ENCODE measurements around the gene CHRDL1.
A peak's percentile ranks its signal among the peaks of the same experiment; 100 is the strongest.
"Not testable (repeated sequence)": the region's sequence is repeated elsewhere in the genome, so short reads cannot be mapped to it uniquely, and the experiment has no call there.

Gene CHRDL1

DNA sequence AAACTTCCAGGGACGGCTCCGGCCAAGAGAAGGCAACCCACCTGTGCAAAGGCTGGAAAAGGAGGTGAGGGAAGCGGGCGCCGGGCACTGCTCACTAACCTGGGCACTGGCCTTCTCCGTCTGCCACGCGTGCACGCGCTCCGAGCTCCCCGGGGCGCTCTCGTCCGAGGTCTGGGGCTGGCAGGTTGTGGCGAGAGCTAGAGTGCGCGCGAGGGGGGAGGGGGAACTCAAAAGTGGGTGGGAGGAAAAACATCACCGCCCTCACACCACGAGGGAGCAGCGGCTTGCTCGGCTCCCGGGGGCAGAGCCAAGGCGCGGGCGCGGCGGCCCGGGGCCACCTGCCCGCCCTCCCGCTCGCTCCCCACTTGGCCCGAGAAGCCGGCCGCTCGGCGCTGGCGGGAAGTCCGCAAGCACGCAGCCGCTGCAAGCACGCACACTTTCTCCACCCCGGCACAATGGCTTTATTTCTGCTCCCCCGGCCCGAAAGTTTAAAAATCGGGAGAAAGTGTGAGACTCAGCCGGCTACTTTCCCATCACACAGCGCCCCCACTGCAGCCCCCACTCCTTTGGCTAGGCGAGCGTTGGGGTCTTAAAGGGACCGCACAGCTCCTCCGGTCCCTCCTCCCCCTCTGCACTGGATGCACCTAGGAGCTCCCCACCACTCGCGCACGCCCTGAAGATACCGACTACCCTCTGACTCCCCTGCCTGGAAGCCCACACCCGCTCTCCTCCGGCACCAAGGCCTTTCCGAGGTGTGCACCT lies at the start of gene CHRDL1:
CHRDL1 (minus strand) TSS at position 173 of the 762 bp plus-strand sequence. CDS start 3,636 bp downstream, outside the sequence.
- Histone ChIP-seq H3K4me2 (peak within 1 kb of the TSS; percentile 73), H4K20me1 (no peaks in the 10 kb centered on the region; the same call in 1 of the 2 replicates), H3K4me3 (peak within 1 kb of the TSS; percentile 63), H3K9ac (peak within 1 kb of the TSS; percentile 36; the same call in 1 of the 2 replicates), H3K4me1 (peaks cover 17% of the 10 kb centered on the region), H3K9me3 (no peaks in the 10 kb centered on the region), H3K36me3 (no peaks in the 10 kb centered on the region), H3K27ac (no peak within 1 kb of the TSS), H3K27me3 (peaks cover 83% of the 10 kb centered on the region)
- no peak for TF ChIP-seq Cebpa-rat (IDR thresholded peaks at IDR 0.05)

GRCh38 chrX:110836982-110837381 lies 41.4 kb upstream of the CHRDL1 start:
- Histone ChIP-seq H3K9me3 (no peaks in the 10 kb centered on the region), H3K4me3 (no peak overlapping the region), H3K4me1 (no peaks in the 10 kb centered on the region), H4K20me1 (no peaks in the 10 kb centered on the region), H3K27me3 (peaks cover 67% of the 10 kb centered on the region), H3K27ac (no peak overlapping the region), H3K36me3 (no peaks in the 10 kb centered on the region), H3K9ac (no peak overlapping the region), H3K4me2 (no peak overlapping the region)
- no peak for TF ChIP-seq Cebpa-rat (IDR thresholded peaks at IDR 0.05)

DNA sequence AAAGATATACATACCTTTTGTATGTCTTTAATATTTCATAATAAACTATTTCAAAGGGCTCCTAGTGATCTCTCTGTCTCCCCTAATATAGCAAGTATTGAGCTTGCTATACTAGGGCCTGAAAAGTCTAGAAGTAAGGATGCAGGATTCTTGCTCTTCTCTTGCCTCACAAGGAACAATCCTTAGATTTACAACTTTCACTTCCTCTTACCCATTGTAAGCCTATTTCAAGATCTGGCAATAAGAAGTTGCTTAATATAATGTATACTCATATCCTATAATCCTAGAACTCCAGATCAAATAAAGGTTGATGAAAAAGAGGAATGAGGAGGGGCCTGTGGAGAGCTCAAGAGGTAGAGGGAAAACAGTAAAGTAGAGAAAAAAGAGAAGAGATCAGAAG lies 40.8 kb upstream of the CHRDL1 start:
- H3K27me3 ChIP-seq = peaks cover 64% of the 10 kb centered on the region
- H3K27ac ChIP-seq = no peak overlapping the region
- H4K20me1 ChIP-seq = no peaks in the 10 kb centered on the region
- no peak overlapping the region for H3K4me3 ChIP-seq
- TF ChIP-seq Cebpa-rat (IDR thresholded peaks at IDR 0.05) = no peak
- H3K4me1 ChIP-seq = no peaks in the 10 kb centered on the region
- H3K4me2 ChIP-seq = no peak overlapping the region
- no peaks in the 10 kb centered on the region for H3K36me3 ChIP-seq
- no peak overlapping the region for H3K9ac ChIP-seq
- H3K9me3 ChIP-seq = no peaks in the 10 kb centered on the region

DNA sequence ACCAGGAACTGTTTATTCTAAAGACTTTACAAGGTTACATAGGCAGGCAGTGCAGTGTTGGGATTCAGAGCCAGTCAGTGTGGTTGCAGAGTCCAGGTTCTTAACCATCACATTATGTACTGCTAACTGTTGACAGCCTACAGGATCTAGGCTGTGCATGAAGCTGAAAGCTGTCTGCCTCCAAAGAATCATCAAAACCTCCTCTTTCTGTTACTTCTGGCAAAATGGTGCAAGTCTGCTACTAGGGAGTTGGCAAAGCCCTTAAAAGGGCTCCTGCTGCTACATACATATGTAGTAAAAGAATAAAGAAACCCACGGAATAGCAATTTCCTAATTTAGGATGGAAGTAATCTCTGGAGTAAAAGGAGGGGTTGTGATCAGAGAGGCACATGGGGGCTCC lies 40.4 kb upstream of the CHRDL1 start:
- H3K27ac ChIP-seq = no peak overlapping the region
- H3K4me2 ChIP-seq = no peak overlapping the region
- TF ChIP-seq Cebpa-rat (IDR thresholded peaks at IDR 0.05) = no peak
- H3K9me3 ChIP-seq = no peaks in the 10 kb centered on the region
- H3K27me3 ChIP-seq = peaks cover 61% of the 10 kb centered on the region
- no peaks in the 10 kb centered on the region for H3K4me1 ChIP-seq
- H3K9ac ChIP-seq = no peak overlapping the region
- no peaks in the 10 kb centered on the region for H3K36me3 ChIP-seq
- H4K20me1 ChIP-seq = no peaks in the 10 kb centered on the region
- H3K4me3 ChIP-seq = no peak overlapping the region

GRCh38 chrX:110825972-110826371 lies 30.4 kb upstream of the CHRDL1 start:
- Histone ChIP-seq H3K9ac (no peak overlapping the region), H3K4me1 (no peaks in the 10 kb centered on the region), H3K27me3 (peaks cover 23% of the 10 kb centered on the region)

DNA sequence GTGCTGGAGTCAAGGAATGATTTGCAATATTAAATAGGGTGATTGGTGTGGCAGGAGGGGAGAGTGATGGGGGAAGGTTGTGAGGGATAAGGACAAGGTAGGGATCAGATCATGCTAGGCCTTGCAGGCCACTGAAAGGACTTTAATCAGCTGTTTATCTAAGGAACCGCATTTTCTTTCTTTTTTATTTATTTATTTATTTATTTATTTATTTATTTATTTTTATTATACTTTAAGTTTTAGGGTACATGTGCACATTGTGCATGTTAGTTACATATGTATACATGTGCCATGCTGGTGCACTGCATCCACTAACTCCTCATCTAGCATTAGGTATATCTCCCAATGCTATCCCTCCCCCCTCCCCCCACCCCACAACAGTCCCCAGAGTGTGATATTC lies 20.9 kb upstream of the CHRDL1 start:
- not testable (repeated sequence) for H3K9ac ChIP-seq, H3K36me3 ChIP-seq, H3K4me1 ChIP-seq, H3K4me3 ChIP-seq, H3K27ac ChIP-seq, H3K9me3 ChIP-seq, H3K4me2 ChIP-seq, H4K20me1 ChIP-seq
- H3K27me3 ChIP-seq = peaks cover 36% of the 10 kb centered on the region

More at GRCh38 chrX:110825972-110826371, 30.4 kb upstream of the CHRDL1 start:
- Histone ChIP-seq H3K36me3 (no peaks in the 10 kb centered on the region), H3K4me2 (no peak overlapping the region), H3K9me3 (no peaks in the 10 kb centered on the region), H4K20me1 (no peaks in the 10 kb centered on the region), H3K27ac (no peak overlapping the region), H3K4me3 (no peak overlapping the region)
- TF ChIP-seq Cebpa-rat (IDR thresholded peaks at IDR 0.05) = no peak

DNA sequence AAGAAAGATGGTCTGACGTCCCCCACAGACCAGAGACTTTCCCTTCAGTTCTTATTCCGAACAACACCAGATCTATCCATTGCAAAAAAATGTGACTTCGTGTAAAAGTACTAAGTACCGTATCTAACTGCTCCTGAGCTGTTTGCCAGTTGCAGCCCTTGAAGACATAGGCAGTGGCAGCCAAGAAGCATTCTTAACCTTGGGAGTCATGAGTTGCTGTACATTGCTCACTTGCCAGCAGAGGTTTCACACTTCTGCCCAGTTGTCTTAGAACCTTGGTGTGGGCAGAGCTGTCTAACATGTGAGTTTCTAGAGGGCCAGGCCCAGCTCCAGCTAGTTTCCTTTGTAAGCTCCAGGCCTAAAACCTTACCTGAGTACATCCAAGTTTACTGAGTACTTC lies 10.5 kb upstream of the CHRDL1 start:
- Histone ChIP-seq H3K9me3 (no peaks in the 10 kb centered on the region), H3K27me3 (peaks cover 91% of the 10 kb centered on the region)
- TF ChIP-seq Cebpa-rat (IDR thresholded peaks at IDR 0.05) = no peak

GRCh38 chrX:110805303-110805702 lies 9.7 kb upstream of the CHRDL1 start:
- Histone ChIP-seq H3K36me3 (no peaks in the 10 kb centered on the region), H3K9ac (no peak overlapping the region), H3K4me2 (no peak overlapping the region), H3K27ac (no peak overlapping the region), H3K4me3 (no peak overlapping the region), H3K4me1 (no peaks in the 10 kb centered on the region), H3K27me3 (peaks cover 84% of the 10 kb centered on the region), H3K9me3 (no peaks in the 10 kb centered on the region), H4K20me1 (no peaks in the 10 kb centered on the region; the same call in 1 of the 2 replicates)
- no peak for TF ChIP-seq Cebpa-rat (IDR thresholded peaks at IDR 0.05)

More for the DNA sequence above, 10.5 kb upstream of the CHRDL1 start:
- Histone ChIP-seq H3K4me3 (no peak overlapping the region), H3K4me2 (no peak overlapping the region), H3K9ac (no peak overlapping the region), H3K36me3 (no peaks in the 10 kb centered on the region), H3K4me1 (peaks cover 7% of the 10 kb centered on the region; the same call in 1 of the 2 replicates), H4K20me1 (no peaks in the 10 kb centered on the region; the same call in 1 of the 2 replicates), H3K27ac (no peak overlapping the region)

DNA sequence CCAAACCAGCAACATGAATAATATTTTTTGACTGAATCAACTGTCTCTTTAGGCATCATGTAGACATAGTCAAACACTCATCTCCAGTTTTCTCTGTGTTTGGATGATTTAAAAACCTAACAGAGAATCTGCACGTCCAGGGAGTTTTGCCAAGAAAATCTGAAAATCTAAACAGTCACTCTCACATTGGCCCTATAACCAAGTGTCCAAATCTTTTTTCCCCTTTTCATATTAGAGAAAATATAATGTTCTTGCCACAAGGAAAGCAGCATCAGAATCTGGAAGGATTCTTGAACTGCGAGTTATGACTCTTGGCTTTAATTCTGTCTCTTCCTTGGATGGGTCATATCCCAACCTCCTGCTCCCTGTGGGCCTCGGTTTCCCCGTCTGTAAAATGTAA lies 8.8 kb upstream of the CHRDL1 start:
- Histone ChIP-seq H3K27ac (no peak overlapping the region), H3K9ac (no peak overlapping the region), H3K9me3 (no peaks in the 10 kb centered on the region), H3K4me3 (no peak overlapping the region), H3K27me3 (peaks cover 80% of the 10 kb centered on the region), H3K4me2 (no peak overlapping the region), H3K4me1 (no peaks in the 10 kb centered on the region), H3K36me3 (no peaks in the 10 kb centered on the region), H4K20me1 (no peaks in the 10 kb centered on the region; the same call in 1 of the 2 replicates)
- no peak for TF ChIP-seq Cebpa-rat (IDR thresholded peaks at IDR 0.05)

DNA sequence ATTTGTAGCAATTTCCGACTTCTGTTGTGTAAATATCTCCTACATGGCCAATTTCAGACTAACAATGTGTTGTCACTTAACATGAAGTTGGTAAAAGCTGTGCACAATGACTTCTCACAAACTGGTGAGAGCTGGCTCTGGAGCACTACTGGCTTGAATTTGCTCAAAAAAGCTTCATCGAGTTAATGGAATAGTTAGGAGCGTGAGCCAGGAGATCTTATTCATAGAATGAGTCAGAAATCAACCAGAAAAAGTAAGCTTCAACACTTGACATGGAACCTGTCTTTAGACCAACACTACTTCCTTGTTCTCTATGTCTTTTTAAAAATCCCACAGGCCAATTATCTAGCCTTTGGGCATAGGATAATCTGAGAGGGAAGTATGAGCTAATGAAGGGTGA lies 7.9 kb upstream of the CHRDL1 start:
- H3K36me3 ChIP-seq = no peaks in the 10 kb centered on the region
- no peak overlapping the region for H3K4me3 ChIP-seq
- H4K20me1 ChIP-seq = no peaks in the 10 kb centered on the region; the same call in 1 of the 2 replicates
- H3K9ac ChIP-seq = no peak overlapping the region
- no peak for TF ChIP-seq Cebpa-rat (IDR thresholded peaks at IDR 0.05)
- no peaks in the 10 kb centered on the region for H3K4me1 ChIP-seq
- H3K9me3 ChIP-seq = no peaks in the 10 kb centered on the region
- H3K27ac ChIP-seq = no peak overlapping the region
- no peak overlapping the region for H3K4me2 ChIP-seq
- H3K27me3 ChIP-seq = peaks cover 76% of the 10 kb centered on the region

Measured in BLaER1 (cell line).